HS-27A (cell line): ENCODE data around the gene HES5.

ENCODE experiments used
- DNase-seq: peaks from one replicate; pipeline ENCODE4 v3.0.0-alpha.2; 2012; ENCODE audit warnings: low read depth, missing footprints

HES5 gene

DNA sequence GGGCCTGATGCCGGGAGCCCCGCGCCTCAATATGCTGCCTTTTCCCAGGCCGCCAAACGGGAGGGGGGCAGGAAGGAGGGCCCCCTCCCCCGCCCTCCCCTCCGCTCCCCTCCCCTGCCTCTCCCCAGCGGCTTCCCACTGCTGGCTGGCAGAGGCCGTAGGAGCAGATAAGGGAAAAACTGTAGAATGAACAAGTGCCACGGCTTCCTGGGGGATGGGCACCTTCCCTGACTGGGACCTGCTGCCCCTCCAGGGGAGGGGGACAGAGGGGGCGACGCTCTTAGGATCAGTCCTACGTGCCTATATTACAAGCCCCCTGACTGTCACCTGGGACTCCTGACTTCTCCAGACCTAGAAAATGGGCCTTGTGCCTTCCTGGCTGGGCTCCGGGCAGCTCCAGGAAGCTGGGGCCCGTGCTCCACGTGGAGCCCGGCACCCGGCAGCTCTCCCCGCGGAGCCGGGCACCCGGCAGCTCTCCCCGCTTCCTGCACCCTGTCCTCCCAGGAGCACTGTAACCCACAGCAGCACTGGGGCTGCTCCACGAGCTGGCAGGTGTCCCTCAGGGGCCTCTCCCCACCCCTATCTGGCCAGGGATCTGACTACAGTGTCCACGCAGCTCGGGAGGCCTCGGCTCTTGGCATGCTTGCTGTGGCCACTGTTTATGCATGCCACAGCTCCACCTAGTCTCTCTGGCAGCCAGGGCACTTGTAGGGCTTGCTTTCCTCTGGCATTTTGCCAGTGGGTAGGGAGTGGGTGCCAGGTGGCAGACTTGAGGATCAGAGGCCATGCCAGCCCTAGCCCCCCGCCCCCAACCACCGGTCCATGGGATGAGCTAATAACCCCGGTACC lies 674 bp upstream of the HES5 start:
- no peak for DNase-seq

DNA sequence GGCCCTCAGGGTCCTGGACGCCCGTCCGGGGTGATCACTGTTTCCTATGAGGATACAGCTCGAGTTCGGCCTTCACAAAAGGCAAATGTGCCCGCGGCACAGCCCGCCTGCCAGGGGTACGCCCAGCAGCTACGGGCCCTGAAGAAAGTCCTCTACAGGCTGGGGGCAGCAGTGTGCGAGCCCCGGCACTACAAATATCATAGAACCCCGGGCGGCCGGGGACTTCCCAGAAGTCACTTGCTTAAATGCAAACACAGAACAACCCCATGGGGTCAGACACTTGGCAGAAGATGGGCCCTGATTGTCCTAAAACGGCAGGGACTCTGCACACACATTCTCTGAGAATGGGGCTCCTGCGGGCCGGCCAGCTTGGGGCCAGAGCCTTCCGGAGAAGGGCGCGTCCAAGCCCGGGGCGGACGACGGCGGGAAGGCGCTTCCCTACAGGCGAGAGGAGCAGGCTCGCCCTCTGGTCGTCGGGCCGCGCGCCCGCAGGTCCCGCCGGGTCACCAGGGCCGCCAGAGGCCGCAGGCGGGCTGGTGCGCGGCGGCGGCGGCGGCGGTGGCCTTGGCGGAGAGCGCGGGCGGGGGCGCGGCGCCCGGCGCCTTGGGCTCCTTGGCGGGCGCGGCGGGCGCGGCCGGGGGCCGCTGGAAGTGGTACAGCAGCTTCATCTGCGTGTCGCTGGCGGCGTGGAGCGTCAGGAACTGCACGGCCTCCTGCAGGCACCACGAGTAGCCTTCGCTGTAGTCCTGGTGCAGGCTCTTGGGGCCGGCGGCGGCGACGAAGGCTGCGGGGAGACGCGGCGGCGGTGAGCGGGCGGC lies 888 bp downstream of the HES5 start:
- DNase-seq: no peak

DNA sequence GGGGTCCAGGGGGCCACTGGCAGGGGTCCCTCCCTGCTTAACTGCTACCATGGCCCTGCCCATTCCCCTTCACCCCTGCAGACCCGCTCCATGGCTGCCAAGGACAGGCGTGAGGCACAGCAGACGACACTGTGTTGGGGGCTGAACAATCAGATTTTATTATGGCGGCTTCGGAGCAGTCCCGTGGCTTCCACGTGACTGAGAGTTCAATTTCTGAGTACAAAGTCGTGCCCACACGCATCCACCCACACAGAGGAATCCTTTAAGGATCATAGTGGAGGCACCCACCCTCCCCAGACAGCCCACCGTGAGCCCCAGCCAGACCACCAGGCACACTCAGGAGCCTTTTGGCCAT lies 1.5 kb downstream of the HES5 start:
- DNase-seq: no peak

DNA sequence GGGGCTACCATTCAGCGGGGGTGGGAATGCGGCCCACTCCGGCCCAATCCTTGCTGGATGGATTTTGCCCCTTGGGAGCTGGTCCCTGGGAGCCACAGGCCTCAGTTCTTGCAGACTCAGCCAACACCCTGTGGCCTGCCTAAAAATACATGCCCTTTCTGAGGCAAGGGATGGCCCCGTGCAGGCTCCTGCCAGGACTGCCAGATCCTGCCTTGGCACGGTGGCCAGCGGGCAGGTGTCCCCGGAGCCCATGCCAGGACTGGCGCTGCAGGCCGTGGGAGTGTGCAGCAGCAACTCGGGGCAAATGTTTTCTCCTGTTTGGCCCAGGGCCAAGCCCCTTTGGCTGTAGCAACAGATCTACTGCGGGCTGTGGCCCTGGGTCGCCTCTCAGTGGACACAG lies 2.0 kb downstream of the HES5 start:
- no peak for DNase-seq

DNA sequence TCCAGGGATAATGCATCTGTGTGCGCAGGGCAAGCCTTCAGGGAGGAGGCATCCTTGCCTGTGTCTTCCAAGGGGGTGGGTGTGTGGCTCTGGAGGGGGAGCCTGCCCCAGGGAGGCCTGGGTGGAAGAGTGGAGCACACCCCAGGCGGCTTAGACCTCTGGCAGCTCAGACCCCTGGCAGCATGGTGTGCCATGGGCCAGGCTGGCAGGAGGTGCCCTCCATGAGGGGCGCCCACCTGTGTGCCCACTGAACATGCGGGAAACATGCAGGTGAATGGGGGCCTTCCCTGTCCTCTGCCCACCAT lies 2.6 kb downstream of the HES5 start:
- DNase-seq: no peak

DNA sequence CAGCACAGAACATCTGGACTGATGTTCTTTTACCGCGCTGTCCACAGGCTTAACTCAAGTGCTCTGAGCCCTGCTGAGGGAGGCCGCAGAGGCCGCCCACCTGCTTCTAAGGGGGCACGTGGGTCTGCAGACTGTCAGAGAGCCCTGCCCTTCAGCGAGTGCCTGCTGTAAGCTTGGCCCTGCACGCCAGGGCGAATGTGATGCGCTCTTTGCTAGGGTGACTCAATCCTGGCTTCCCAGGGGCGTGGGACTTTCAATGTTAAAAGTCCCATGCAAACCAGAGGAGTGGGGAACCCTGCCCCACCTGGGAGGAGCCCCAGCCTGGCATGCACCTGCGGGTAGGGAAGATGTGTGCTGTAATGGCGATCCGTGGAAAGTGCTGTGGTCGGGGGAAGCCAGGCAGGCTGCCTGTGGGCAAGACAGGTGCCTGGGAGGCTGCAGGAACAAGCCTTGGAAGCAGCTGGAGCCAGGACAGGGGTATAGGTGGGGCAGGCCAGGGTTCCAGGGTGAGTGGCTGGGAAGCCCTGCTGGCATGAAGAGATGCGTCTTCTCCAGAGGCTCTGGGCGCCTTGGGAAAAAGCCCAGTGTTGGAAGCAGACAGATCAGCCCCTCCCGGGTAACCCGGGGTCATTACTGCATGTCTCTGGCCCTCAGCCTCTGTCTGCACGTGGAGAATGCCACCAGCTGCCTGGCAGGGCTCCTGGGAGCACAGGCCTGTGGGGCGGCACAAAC lies 3.1 kb downstream of the HES5 start:
- no peak for DNase-seq

DNA sequence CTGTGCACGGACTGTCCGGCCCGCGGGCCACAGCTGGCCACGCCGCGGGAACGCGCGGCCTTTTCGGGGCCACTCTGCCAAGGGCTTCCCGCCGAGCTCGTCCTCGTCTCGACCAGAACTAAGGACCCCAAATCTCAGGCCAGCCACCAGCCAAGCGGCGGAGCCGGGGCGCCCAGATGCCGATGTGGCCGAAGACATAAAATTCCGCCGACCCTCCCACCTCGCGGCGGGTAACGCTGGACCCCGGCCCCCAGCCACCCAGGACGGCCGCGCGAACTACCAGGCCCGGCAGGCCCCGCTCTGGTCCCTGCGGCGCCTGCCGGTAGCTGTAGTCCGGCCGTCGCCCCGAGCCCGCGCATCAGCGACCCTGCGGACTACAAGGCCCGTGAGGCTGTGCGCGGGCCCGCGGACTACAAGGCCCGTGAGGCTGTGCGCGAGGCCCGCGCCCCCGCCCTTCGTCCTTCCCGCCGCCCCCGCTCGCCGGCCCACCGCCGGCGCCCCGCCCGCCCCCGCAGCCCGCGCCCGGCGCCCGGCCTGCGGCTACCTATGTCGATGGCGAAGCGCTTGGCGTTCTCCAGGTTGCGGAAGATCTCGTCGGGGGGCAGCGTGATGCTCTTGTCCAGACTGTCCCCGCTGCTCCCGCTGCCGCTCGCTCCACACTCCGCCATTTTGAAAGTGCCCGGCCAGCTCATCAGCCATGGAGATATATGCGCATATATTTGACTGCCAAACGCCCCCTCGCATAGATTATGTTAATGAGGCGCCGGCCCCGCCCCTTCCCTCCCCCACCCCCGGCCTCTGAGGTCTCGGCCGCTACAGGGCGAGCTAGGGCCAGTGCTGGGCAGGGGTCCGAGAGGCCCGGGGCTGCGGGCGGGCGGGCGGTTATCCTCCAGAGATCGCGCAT lies 3.9 kb downstream of the HES5 start, which contains the start of gene PANK4:
Gene PANK4, minus strand, starts transcription at position 677 of the 904 bp plus-strand sequence. Its CDS starts 9 bp downstream, at position 668.
- no peak for DNase-seq

DNA sequence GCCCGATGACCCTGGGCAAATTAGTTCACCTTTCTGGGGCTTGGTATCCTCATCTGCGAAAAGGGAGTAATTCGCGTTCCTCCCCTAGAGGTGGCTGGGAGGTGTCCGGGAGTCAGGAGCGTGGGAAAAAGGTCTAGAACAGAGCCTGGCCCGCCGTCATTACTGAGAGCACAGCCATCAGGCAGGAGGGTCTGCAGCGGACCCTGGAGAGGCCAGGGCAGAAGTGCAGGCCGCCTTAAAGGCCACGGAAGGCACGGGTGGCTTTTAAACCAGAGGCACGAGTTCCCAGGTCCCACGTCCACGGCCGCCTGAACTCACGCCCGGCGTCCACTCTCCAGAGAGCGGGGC lies 4.5 kb downstream of the HES5 start:
- DNase-seq: no peak

DNA sequence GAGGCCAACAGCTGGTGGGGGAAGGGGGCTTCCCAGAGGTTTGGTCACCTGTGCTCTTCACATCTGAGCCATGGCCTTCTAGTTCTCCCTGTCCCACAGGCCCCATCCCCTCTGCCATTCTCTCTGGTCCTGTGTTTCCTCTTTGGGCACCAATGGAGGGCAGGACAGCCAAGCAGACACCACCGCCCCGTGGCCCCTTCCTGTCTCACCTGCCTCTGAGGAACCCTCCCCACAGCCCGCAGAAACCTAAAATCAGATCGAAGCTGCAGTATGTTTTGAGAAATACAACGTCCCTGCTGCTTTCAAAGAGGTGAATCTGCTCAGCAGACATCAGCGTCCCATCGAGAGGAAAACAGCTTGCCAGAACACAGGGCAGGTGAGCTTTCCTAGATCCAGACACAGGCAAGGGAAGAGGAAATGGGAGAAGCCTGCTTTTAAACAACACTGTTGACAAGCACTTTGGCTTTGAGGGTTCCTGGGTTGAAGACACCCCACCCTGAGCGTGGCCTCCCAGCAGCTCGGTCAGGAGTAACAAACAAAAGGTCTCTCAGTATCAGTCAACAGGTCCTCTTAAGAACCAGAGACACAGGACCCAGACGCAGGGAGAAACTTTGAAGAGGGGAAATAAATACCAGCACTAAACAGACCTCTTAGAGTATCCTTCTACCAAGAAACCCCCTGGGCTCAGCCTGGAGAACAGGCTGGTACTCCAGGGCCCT lies 6.0 kb downstream of the HES5 start:
- no peak for DNase-seq

DNA sequence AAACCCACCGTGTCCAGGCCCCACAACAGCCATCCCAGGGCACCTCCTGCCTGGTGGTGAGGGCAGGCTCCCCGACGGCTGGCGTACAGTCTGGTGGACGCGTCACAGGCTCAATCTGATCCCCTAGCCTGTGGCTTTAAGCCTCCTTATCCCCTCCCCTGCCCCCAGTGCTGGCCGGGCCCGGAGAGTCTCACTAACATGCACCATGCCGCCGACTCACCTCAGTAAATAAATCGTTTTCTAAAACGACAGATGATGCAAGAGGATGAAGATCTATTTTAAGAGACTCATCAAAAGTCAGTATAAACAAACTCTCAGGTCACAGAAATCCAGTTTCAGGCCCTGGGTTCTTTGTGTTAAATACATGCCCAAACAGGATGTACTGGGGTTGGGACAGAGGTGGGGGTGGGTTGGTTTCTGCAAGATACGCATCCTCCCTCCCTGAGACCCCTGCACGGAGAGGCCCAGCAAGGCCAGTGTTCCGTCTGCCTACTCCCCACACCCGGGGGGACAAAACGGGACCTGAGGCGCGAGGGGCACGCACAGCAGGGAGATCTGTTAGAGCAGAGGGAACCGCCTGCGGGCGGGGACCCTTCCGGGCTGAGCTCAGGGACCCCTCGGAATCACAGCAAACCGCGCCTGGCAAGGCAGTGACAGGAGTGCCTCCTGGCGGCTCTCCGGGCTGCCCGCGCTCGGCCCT lies 6.7 kb downstream of the HES5 start:
- DNase-seq: no peak

DNA sequence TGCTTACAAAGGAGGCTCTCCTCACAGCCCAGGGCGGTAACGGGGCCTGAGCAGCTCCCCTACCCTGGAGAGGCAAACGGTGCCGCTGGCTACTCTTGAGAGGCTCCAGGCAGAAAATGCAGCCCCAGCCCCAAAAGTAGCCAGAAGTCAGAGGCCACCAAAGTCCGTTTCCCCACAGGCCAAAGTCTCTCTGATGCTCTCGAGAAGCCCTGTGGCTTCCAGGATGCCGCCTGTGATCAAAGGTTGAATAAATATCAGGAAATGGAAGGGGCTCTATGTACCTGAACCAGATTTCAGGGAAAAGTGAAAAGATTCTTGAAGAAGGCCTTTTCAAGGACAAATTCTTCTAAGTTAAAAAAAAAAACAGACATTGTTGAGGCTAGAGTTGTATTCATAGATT lies 7.8 kb downstream of the HES5 start:
- no peak for DNase-seq

DNA sequence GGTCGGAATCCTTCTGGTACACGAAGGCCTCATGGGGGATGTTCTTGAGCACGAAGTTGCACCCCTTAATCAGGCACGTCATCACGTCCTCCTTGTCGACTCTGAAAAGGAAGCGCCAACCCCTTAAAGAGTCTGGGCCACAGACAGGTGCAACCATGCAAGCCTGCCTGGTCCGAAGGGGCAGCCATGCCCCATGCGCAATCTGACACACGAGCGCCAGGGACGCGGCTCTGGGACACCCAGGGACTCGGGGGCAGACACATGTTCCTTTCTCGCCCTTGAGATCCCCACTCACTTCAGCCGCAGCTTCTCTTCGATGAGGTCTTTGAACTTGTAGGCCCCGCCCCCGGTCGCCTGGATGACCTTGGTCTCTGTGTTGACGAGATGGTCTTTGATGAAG lies 9.3 kb downstream of the HES5 start:
- no peak for DNase-seq

DNA sequence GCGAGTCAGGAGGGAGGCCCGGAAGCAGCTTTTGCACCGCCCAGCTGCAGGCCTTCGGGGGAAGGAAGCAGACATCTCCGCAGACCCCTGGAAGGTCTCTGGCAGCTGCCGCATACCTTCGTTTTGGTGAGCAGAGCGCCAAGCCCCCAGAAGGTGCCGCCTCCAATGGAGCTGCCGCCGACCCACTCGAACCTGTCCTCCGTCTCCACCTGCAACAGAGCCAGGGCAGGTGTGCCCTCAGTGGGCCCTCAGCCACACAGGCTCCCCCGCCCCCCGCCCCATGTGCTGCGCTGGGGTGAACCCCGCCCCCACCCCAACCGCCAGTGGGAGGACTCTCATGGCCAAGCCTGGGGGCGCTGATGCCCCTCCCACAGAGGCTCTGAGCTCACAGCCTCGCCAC lies 9.9 kb downstream of the HES5 start:
- DNase-seq: no peak

DNA sequence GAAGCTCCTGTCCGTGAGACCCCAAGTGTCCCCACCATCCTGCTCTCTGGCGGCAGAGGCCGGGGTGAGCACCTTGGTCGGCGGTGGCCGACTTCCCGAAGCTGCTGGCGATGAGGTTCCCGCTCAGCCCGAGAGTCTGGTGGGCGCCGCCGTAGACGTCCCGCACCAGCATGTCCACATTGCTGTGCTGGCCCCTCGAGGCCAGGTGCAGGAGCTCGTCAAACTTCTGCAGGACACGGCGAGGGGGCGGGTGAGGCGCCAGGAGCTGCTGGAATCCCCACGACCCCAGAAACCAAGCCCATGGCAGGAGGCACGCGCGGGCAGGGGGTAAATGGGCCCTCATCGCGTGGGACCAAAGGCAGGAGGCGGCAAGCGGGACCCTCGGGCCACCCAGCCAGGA lies 10.3 kb downstream of the HES5 start:
- no peak for DNase-seq

DNA sequence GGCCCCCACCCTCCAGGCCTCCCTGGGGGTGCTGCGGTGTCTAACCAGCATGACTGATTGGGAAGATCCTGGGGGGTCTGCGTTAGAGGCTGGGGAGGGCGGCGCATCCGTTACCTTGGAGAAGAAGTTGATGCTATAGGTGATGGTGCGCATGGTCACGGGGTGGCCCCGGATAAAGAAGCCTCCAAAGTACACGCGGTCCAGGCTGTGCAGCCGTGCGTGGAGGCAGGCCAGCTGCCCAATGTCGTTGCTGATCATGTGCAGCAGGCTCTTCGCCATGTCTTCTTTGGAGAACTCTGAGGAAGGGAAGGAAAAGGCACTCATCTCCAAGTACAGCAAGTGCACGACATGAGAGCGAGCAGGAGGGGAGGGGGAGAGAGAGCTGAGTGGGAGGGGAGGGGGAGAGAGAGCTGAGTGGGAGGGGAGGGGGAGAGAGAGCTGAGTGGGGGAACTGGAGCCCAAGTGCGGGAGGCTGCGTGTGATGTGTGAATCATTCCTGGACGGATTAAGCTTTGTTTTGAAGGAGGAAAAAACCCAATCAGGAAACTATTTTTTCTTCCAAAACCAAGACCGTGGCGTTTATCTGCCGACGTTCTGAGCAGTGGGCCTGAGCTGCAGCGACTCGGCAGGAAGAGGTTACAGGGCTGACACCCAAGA lies 10.9 kb downstream of the HES5 start:
- no peak for DNase-seq

DNA sequence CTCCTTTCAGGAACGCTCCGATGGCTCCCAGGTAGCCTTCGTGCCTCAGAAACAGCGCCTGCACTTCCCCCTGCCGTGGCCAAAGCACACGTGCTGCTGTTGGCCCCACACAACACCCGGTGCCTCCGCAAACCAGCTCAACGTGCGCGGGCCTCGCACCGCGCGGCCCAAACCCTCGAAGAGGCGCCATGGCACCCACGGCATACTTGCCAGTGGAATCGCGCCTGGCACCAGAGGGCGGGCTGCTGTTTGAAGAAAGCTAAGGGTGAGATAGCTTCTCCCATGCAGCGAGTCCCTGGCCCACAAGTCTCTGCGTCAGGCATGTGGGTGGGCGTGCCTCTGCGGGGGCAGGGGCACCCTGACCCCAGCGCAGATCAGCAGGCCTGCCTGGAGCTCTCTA lies 11.5 kb downstream of the HES5 start:
- DNase-seq: no peak

DNA sequence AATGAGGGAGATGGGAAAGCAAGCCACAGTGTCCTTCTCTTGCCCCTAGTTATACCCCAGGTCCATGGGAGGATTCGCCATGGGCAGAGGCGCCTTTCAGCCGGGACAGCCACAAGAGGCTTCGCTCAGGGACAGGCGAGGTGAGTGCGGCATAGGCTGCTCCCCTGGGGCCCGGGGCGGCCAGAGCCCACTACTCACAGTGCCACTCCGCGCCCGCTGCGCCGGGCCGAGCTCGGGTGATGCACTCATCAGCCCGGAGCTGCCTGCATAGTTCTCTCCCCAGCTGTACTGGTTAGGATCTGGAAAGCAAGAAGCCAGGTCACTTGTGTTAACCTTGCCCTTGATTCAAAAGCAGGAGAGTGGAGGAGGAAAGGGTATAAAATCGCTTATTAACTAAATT lies 12.1 kb downstream of the HES5 start:
- no peak for DNase-seq

DNA sequence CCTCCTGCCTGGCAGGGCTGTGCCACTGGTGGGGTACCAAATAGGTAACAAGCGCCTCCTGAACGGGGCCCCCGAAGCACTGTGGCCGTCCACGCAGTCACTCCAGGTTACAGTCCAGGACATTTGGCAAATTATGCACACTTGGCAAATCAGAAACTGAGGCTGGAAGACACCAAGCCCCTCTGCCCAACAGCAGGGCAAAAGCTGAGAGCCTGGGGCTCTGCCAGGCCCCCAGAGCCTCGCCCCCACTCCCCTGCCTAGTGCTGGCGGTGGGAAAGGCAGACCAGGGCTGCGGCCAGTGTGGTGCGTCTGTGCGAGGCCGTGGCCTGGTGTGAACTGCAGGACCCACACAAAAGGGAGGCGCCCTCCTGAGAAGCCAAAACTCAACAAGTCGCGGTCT lies 13.1 kb downstream of the HES5 start:
- DNase-seq: no peak

DNA sequence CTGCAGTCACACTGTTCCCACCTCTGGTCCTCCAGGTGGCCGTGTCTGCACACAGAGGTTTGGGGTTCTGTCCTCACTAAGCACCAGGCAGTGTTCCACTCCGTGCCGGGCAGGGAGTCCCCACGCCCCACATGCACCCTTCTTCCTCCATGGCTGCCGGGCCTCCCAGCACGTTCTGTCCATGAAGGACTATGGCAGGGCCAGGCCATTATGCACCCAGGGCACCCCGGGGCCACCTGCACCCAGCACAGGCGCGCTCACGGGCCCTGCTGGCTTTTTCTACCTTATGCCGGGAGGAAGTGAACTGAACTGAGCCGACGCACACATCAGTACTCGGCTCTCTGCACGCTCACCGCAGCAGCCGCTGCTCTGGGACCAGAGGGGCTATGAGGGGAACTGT lies 13.9 kb downstream of the HES5 start:
- DNase-seq: no peak

DNA sequence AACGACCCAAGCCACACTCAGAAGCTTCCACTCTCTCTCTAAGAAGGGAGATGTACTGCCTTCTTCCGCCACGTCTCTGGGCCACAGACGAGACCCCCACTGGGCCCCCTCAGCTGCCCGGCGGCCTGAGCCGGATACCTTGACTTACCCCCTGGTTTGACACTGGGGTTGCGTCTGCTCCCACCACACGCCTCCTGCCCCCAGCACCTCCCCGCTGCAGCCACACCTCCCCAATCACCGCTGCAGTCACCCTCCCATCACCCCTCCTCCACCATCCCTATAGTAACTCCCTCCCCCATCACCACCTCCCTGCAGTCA lies 14.3 kb downstream of the HES5 start:
- no peak for DNase-seq
